Measurements from ENCODE around the gene C10orf62. TPM values are rescaled to one million over a fixed set of nuclear protein-coding genes. Genes with fewer than 3 reads are reported as not detected.
A peak's percentile ranks its signal among the peaks of the same experiment; 100 is the strongest.
"Not testable (repeated sequence)": the region's sequence is repeated elsewhere in the genome, so short reads cannot be mapped to it uniquely, and the experiment has no call there.

The C10orf62 gene
- total RNA-seq, 1 experiment from 2014 or later: not detected

DNA sequence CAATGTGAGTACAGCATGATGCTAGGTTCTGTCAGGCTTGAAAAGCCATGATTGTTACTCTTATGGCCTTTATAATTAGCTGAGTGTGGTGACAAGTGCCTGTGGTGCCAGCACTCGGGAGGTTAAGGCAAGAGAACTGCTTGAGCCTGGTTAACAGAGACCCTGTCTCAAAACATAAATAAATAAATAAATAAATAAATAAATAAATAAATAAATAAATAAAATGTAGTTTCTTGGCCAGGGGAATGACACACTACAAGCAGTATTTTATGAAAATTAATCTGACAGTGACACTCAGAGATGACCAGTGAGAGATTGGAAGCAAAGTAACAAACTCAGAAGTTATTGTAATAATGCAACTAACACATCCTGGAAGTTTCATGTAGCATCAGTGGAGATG is 46.1 kb downstream of the C10orf62 start:
- no peak overlapping the region for H3K9ac ChIP-seq (ENCODE audit: low read length)
- H3K79me2 ChIP-seq (ENCODE audit: low read length): no peaks in the 10 kb centered on the region
- H4K20me1 ChIP-seq (ENCODE audit: insufficient read depth, low read depth, low read length): no peaks in the 10 kb centered on the region
- DNase-seq: no peak
- H2AFZ ChIP-seq (ENCODE audit: low read length): no peak overlapping the region
- H3K4me1 ChIP-seq (ENCODE audit: low read length): no peaks in the 10 kb centered on the region
- H3K27ac ChIP-seq (ENCODE audit: low read length): no peak overlapping the region
- no peak overlapping the region for H3K4me2 ChIP-seq (ENCODE audit: low read depth, low read length, poor library complexity, severe bottlenecking)
- H3K36me3 ChIP-seq (ENCODE audit: insufficient read depth, low read length): no peaks in the 10 kb centered on the region
- H3K4me3 ChIP-seq (ENCODE audit: low read length): no peak overlapping the region
- H3K9me2 ChIP-seq (replicated peaks; ENCODE audit: insufficient read depth, low read length): no peaks in the 10 kb centered on the region
- no peaks in the 10 kb centered on the region for H3K27me3 ChIP-seq (ENCODE audit: low read length)
- H3K9me3 ChIP-seq (ENCODE audit: low read length): no peaks in the 10 kb centered on the region

DNA sequence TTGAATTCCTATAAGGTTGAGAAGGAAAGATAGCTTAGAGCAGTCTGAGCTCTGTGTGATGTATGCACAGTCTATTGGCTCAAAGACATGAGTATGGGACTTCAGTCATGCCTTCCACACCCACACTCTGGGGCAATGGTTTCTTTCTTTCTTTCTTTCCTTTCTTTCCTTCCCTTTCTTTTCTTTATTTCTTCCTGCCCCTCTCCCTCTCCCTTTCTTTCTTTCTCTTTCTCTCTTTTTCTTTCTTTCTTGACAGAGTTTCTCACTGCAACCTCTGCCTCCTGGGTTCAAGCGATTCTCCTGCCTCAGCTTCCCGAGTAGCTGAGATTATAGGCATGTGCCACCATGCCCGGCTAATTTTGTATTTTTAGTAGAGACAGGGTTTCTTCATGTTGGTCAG is 49.6 kb downstream of the C10orf62 start:
- not testable (repeated sequence) for H3K4me3 ChIP-seq (ENCODE audit: low read length); H3K36me3 ChIP-seq (ENCODE audit: insufficient read depth, low read length); DNase-seq; H3K9me3 ChIP-seq (ENCODE audit: low read length); H3K27me3 ChIP-seq (ENCODE audit: low read length); H3K4me2 ChIP-seq (ENCODE audit: low read depth, low read length, poor library complexity, severe bottlenecking); H3K4me1 ChIP-seq (ENCODE audit: low read length); H3K9ac ChIP-seq (ENCODE audit: low read length); H3K9me2 ChIP-seq (replicated peaks; ENCODE audit: insufficient read depth, low read length); H2AFZ ChIP-seq (ENCODE audit: low read length); H4K20me1 ChIP-seq (ENCODE audit: insufficient read depth, low read depth, low read length); H3K27ac ChIP-seq (ENCODE audit: low read length)
- peaks cover 24% of the 10 kb centered on the region for H3K79me2 ChIP-seq (ENCODE audit: low read length)

DNA sequence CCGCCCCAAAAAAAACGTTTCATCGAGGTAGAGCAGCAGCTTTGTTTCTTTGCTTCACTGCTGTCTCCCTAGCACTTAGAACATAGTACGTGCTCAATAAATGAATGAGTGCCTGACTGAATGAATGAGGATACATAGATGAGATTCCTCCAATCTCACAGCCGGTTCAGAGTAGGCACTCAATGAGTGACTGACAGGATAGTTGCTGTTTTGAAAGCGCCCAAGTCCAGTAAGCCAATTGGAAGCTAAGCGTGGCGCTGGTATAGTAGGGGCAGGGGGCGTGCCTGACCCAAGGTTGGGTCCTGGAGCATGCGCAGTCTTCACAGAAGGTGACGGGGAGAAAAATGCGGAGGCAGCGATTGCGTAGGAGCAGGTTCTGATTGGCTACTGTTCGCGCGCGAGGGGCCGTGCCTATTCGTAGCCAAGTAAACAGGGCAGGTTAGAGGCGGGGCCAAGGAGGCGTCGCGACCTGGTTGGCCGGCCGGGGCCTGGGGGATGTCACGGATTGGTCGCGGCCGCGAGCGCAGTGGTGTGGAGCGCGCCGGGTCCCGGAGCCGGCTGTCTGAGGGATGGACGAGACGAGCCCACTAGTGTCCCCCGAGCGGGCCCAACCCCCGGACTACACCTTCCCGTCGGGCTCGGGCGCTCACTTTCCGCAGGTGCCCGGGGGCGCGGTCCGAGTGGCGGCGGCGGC is 50.8 kb downstream of the C10orf62 start, which contains the start of gene PI4K2A:
PI4K2A (plus strand) TSS at position 498 of the 694 bp plus-strand sequence; CDS start at position 570, 72 bp downstream.
- Histone ChIP-seq H3K4me2 (ENCODE audit: low read depth, low read length, poor library complexity, severe bottlenecking) (peak within 1 kb of the TSS; percentile 75), H2AFZ (ENCODE audit: low read length) (no peak within 1 kb of the TSS), H3K27me3 (ENCODE audit: low read length) (no peaks in the 10 kb centered on the region), H3K9ac (ENCODE audit: low read length) (peak within 1 kb of the TSS; percentile 84), H3K9me3 (ENCODE audit: low read length) (no peaks in the 10 kb centered on the region), H4K20me1 (ENCODE audit: insufficient read depth, low read depth, low read length) (no peaks in the 10 kb centered on the region; the same call in 1 of the 2 replicates), H3K36me3 (ENCODE audit: insufficient read depth, low read length) (no peaks in the 10 kb centered on the region), H3K4me3 (ENCODE audit: low read length) (peak within 1 kb of the TSS; percentile 88), H3K27ac (ENCODE audit: low read length) (0 out of 2 replicates have a peak within 1 kb of the TSS, but pooled peaks have one; percentile 37), H3K9me2 (replicated peaks; ENCODE audit: insufficient read depth, low read length) (no peaks in the 10 kb centered on the region), H3K79me2 (ENCODE audit: low read length) (peaks cover 27% of the 10 kb centered on the region), H3K4me1 (ENCODE audit: low read length) (peaks cover 7% of the 10 kb centered on the region)
- DNase-seq: peak; percentile 97

Other genes with a start within 250 kb of the C10orf62 start
- gene RRP12, start 188.4 kb upstream of the C10orf62 start, total RNA-seq (2014; rRNA removed; shearing (Covaris generic); ENCODE audit: low replicate concordance): 16.2 and 16.5 TPM in 2 replicates
- 234 and 237 TPM in 2 replicates for gene PGAM1, start 163.5 kb upstream of the C10orf62 start, total RNA-seq (2014; rRNA removed; shearing (Covaris generic); ENCODE audit: low replicate concordance)
- gene EXOSC1, start 143.7 kb upstream of the C10orf62 start, total RNA-seq (2014; rRNA removed; shearing (Covaris generic); ENCODE audit: low replicate concordance): 30.8 and 47.1 TPM in 2 replicates
- gene ZDHHC16, start 143.5 kb upstream of the C10orf62 start, total RNA-seq (2014; rRNA removed; shearing (Covaris generic); ENCODE audit: low replicate concordance): 16.3 and 25.5 TPM in 2 replicates
- gene MMS19, start 91.3 kb upstream of the C10orf62 start, total RNA-seq (2014; rRNA removed; shearing (Covaris generic); ENCODE audit: low replicate concordance): 45.2 and 56.0 TPM in 2 replicates
- gene UBTD1, start 90.8 kb upstream of the C10orf62 start, total RNA-seq (2014; rRNA removed; shearing (Covaris generic); ENCODE audit: low replicate concordance): 0.11 and 0.72 TPM in 2 replicates
- gene ANKRD2, start 16.9 kb upstream of the C10orf62 start, total RNA-seq (2014; rRNA removed; shearing (Covaris generic); ENCODE audit: low replicate concordance): not detected in 2 replicates
- 0.79 TPM in 1 of 2 replicates, not detected in the other for gene HOGA1, start 5.3 kb upstream of the C10orf62 start, total RNA-seq (2014; rRNA removed; shearing (Covaris generic); ENCODE audit: low replicate concordance)
- gene MORN4, start 43.8 kb downstream of the C10orf62 start, total RNA-seq (2014; rRNA removed; shearing (Covaris generic); ENCODE audit: low replicate concordance): not detected in 2 replicates
- gene PI4K2A, start 51.0 kb downstream of the C10orf62 start, total RNA-seq (2014; rRNA removed; shearing (Covaris generic); ENCODE audit: low replicate concordance): 4.4 and 8.3 TPM in 2 replicates
- gene AVPI1, start 97.5 kb downstream of the C10orf62 start, total RNA-seq (2014; rRNA removed; shearing (Covaris generic); ENCODE audit: low replicate concordance): not detected in 2 replicates
- not detected in 2 replicates for gene MARVELD1, start 124.0 kb downstream of the C10orf62 start, total RNA-seq (2014; rRNA removed; shearing (Covaris generic); ENCODE audit: low replicate concordance)
- gene ZFYVE27, start 147.4 kb downstream of the C10orf62 start, total RNA-seq (2014; rRNA removed; shearing (Covaris generic); ENCODE audit: low replicate concordance): 16.9 and 19.6 TPM in 2 replicates
- not detected in 2 replicates for gene SFRP5, start 182.3 kb downstream of the C10orf62 start, total RNA-seq (2014; rRNA removed; shearing (Covaris generic); ENCODE audit: low replicate concordance)